HepG2 (cell line): ENCODE measurements around the gene USP5. TPM values are rescaled to one million over a fixed set of nuclear protein-coding genes. Genes with fewer than 3 reads are reported as not detected.

Experiments used
- FOXP4 ChIP-seq: sonication (generic); formaldehyde crosslinking; IDR thresholded peaks from 2 replicates; pipeline ENCODE4 v1.4.0; 2020; ENCODE audit warnings: missing genetic modification reagents
- GZF1 ChIP-seq: sonication (generic); formaldehyde crosslinking; IDR thresholded peaks from 2 replicates; pipeline ENCODE4 v1.5.1; 2020; ENCODE audit warnings: mild to moderate bottlenecking, missing genetic modification reagents
- HNF4G ChIP-seq, 2 experiments: sonication (generic) in 1 of 2; formaldehyde crosslinking in 1 of 2; IDR thresholded peaks; 2 replicates each; pipeline versions ENCODE4 v1.4.0 to v1.6.1; 2011 to 2020; ENCODE audit warnings: borderline replicate concordance in 2 of 2, low read depth in 2 of 2, mild to moderate bottlenecking in 2 of 2, low read length in 1 of 2, missing genetic modification reagents in 1 of 2, moderate library complexity in 1 of 2
- KLF16 ChIP-seq, 2 experiments: sonication (generic) in 1 of 2; formaldehyde crosslinking in 1 of 2; IDR thresholded peaks; 2 replicates each; pipeline versions ENCODE4 v1.6.1 to v1.8.0; 2016 to 2023; ENCODE audit warnings: missing genetic modification reagents in 2 of 2, missing compliant biosample characterization in 1 of 2
- KMT2B ChIP-seq: IDR thresholded peaks from 2 replicates; pipeline ENCODE4 v1.6.1; 2016; ENCODE audit warnings: missing genetic modification reagents, missing compliant biosample characterization
- MAZ ChIP-seq, 2 experiments: sonication (generic) in 1 of 2; formaldehyde crosslinking in 1 of 2; IDR thresholded peaks; 2 replicates each; pipeline versions ENCODE4 v1.5.0 to v1.6.1; 2012 to 2020; ENCODE audit warnings: low read depth in 2 of 2, mild to moderate bottlenecking in 2 of 2, borderline replicate concordance in 1 of 2, improper control_type of control experiment in 1 of 2, low read length in 1 of 2, missing genetic modification reagents in 1 of 2, moderate library complexity in 1 of 2
- MIER2 ChIP-seq: IDR thresholded peaks from 2 replicates; pipeline ENCODE4 v1.6.1; 2016; ENCODE audit warnings: missing biosample characterization, missing genetic modification reagents
- MXI1 ChIP-seq: IDR thresholded peaks from 3 replicates; pipeline ENCODE4 v1.6.1; 2012; ENCODE audit warnings: low read depth, low read length, inconsistent platforms, borderline replicate concordance
- PHB2 ChIP-seq: fragments of 450-650 bp; IDR thresholded peaks from 2 replicates; pipeline ENCODE4 v1.6.1; 2018; ENCODE audit not compliant: partially characterized antibody
- SP2 ChIP-seq: sonication (generic); formaldehyde crosslinking; IDR thresholded peaks from 2 replicates; pipeline ENCODE4 v1.5.1; 2020; ENCODE audit warnings: mild to moderate bottlenecking, missing genetic modification reagents
- THAP7 ChIP-seq: sonication (generic); formaldehyde crosslinking; IDR thresholded peaks from 2 replicates; pipeline ENCODE4 v1.8.1; 2023; ENCODE audit warnings: mild to moderate bottlenecking, missing genetic modification reagents
- TRIM24 ChIP-seq: sonication (generic); formaldehyde crosslinking; IDR thresholded peaks from 2 replicates; pipeline ENCODE4 v1.8.0; 2022; ENCODE audit warnings: mild to moderate bottlenecking, missing genetic modification reagents
- ZBTB44 ChIP-seq: sonication (generic); formaldehyde crosslinking; IDR thresholded peaks from 2 replicates; pipeline ENCODE4 v1.4.0; 2020; ENCODE audit warnings: missing genetic modification reagents
- ZFP62 ChIP-seq: sonication (generic); formaldehyde crosslinking; IDR thresholded peaks from 2 replicates; pipeline ENCODE4 v1.4.0; 2020; ENCODE audit warnings: missing genetic modification reagents
- ZNF124 ChIP-seq: sonication (generic); formaldehyde crosslinking; IDR thresholded peaks from 2 replicates; pipeline ENCODE4 v1.4.0; 2020; ENCODE audit warnings: missing genetic modification reagents
- ZNF136 ChIP-seq: sonication (generic); formaldehyde crosslinking; IDR thresholded peaks from 2 replicates; pipeline ENCODE4 v1.8.1; 2022; ENCODE audit warnings: low read depth, mild to moderate bottlenecking, moderate library complexity, missing genetic modification reagents
- ZNF235 ChIP-seq: sonication (generic); formaldehyde crosslinking; IDR thresholded peaks from 2 replicates; pipeline ENCODE4 v1.8.1; 2023; ENCODE audit warnings: mild to moderate bottlenecking, missing genetic modification reagents, borderline replicate concordance
- ZNF350 ChIP-seq: sonication (generic); formaldehyde crosslinking; IDR thresholded peaks from 2 replicates; pipeline ENCODE4 v1.4.0; 2020; ENCODE audit warnings: mild to moderate bottlenecking, low read depth, missing genetic modification reagents, borderline replicate concordance
- ZNF382 ChIP-seq: sonication (generic); formaldehyde crosslinking; IDR thresholded peaks from 2 replicates; pipeline ENCODE4 v1.5.0; 2020; ENCODE audit warnings: missing genetic modification reagents, mild to moderate bottlenecking, borderline replicate concordance
- ZNF446 ChIP-seq: sonication (generic); formaldehyde crosslinking; IDR thresholded peaks from 2 replicates; pipeline ENCODE4 v1.5.0; 2020; ENCODE audit warnings: mild to moderate bottlenecking, missing genetic modification reagents
- ZNF572 ChIP-seq: sonication (generic); formaldehyde crosslinking; IDR thresholded peaks from 2 replicates; pipeline ENCODE4 v1.5.1; 2020; ENCODE audit warnings: mild to moderate bottlenecking, missing genetic modification reagents
- ZNF674 ChIP-seq: sonication (generic); formaldehyde crosslinking; IDR thresholded peaks from 2 replicates; pipeline ENCODE4 v1.5.0; 2020; ENCODE audit warnings: low read depth, mild to moderate bottlenecking, missing genetic modification reagents
- ZNF720 ChIP-seq: sonication (generic); formaldehyde crosslinking; IDR thresholded peaks from 2 replicates; pipeline ENCODE4 v1.4.0; 2020; ENCODE audit warnings: missing genetic modification reagents
- polyA plus RNA-seq, 8 experiments: library from polyadenylated mRNA; depleted of rRNA in 3 of 8; stranded (reverse) in 7 of 8; unstranded in 1 of 8; fragments of >200 nt; fragmentation: Illumina TruSeq in 4 of 8; extraction: Trizol in 4 of 8; gene quantifications; 2 replicates each; pipeline versions ENCODE4 v1.2.1 to v1.2.3, GENCODE V29; 2011 to 2016; ENCODE audit warnings: low read depth in 4 of 8, missing spikeins in 1 of 8, mixed read lengths in 1 of 8; ENCODE audit not compliant: insufficient read depth in 1 of 8
- total RNA-seq, 5 experiments: library from RNA; depleted of rRNA; stranded (reverse); fragments of >200 nt; fragmentation: Illumina TruSeq; extraction: Trizol; gene quantifications; 2 replicates each; pipeline ENCODE4 v1.2.3, GENCODE V29; 2016; ENCODE audit warnings: low read depth in 1 of 5

Gene USP5
- total and polyA plus RNA-seq, 2 of the 13 experiments (the other 11 are each of a cell fraction or from before 2014, with no cell fraction given) = 39.6 to 56.0 TPM

GRCh38 chr12:6873094-6874014, 21.4 kb downstream of the USP5 start, which contains the start of gene SPSB2 (continued):
- TF ChIP-seq MIER2 = no peak
- no peak for TF ChIP-seq ZBTB44 (CRISPR knock-in tag)
- TF ChIP-seq ZFP62 (CRISPR knock-in tag) = no peak
- TF ChIP-seq ZNF124 (CRISPR knock-in tag) = no peak
- no peak for TF ChIP-seq ZNF446 (CRISPR knock-in tag)
- 0 out of 2 replicates have a peak, but pooled peaks have one; percentile 58 for TF ChIP-seq KMT2B (CRISPR knock-in tag)
- no peak for TF ChIP-seq THAP7
- no peak for TF ChIP-seq SP2
- no peak for TF ChIP-seq GZF1 (CRISPR knock-in tag)
- TF ChIP-seq MAZ (IDR thresholded peaks at IDR 0.05; ENCODE audit: borderline replicate concordance, low read depth, low read length) = peak; percentile 89
- TF ChIP-seq MAZ (CRISPR knock-in tag; IDR thresholded peaks at IDR 0.05; ENCODE audit: low read depth) = peak; percentile 74
- TF ChIP-seq ZNF350 (CRISPR knock-in tag) = no peak
- peak in 1 of 2 experiments; percentile 82; a peak in 2 of 4 replicates for TF ChIP-seq KLF16 (CRISPR knock-in tag; IDR thresholded peaks at IDR 0.05)
- no peak for TF ChIP-seq FOXP4
- peak; percentile 86; the same call in 1 of the 3 replicates for TF ChIP-seq MXI1
- TF ChIP-seq ZNF674 (CRISPR knock-in tag) = no peak
- no peak for TF ChIP-seq ZNF382 (CRISPR knock-in tag)
- no peak for TF ChIP-seq TRIM24 (CRISPR knock-in tag)
- TF ChIP-seq PHB2 = no peak
- TF ChIP-seq ZNF136 (CRISPR knock-in tag) = no peak
- TF ChIP-seq ZNF235 (CRISPR knock-in tag) = peak; percentile 52; the same call in 1 of the 2 replicates
- no peak for TF ChIP-seq ZNF720 (CRISPR knock-in tag)
- no peak for TF ChIP-seq HNF4G (IDR thresholded peaks at IDR 0.05; ENCODE audit: borderline replicate concordance, low read depth, low read length)
- no peak for TF ChIP-seq HNF4G (CRISPR knock-in tag; IDR thresholded peaks at IDR 0.05; ENCODE audit: borderline replicate concordance, low read depth)
- TF ChIP-seq ZNF572 (CRISPR knock-in tag) = no peak
